Lower leg skin (tissue), 4 donors: ENCODE data around the gene BCL2L11. TPM values are rescaled to one million over a fixed set of nuclear protein-coding genes. Genes with fewer than 3 reads are reported as not detected.

Source experiments
- DNase-seq, 2 donors: peaks; one replicate each; pipeline ENCODE4 v3.0.0-alpha.2; 2019; ENCODE audit warnings: low spot score in 2 of 2
- H3K4me3 ChIP-seq: fragments of 200-600 bp; sonication (generic); 2 replicates; pipeline ENCODE4 v1.5.1; 2017; ENCODE audit warnings: mild to moderate bottlenecking, low read depth; ENCODE audit not compliant: poor library complexity, severe bottlenecking
- CTCF ChIP-seq, 3 donors: fragments of 450-650 bp; IDR thresholded peaks; one replicate each; pipeline ENCODE4 v1.5.1; 2016; ENCODE audit warnings: antibody characterized with exemption in 3 of 3, mild to moderate bottlenecking in 3 of 3, moderate library complexity in 2 of 3
- POLR2A ChIP-seq, 2 donors: fragments of 450-650 bp; IDR thresholded peaks; one replicate each; pipeline ENCODE4 v1.6.1; 2016 to 2017; ENCODE audit warnings: antibody characterized with exemption in 2 of 2, mild to moderate bottlenecking in 1 of 2, moderate library complexity in 1 of 2
- WGBS, 2 donors: methylation state at CpG; one replicate each; pipeline ENCODE4 v1.1.5; 2018; 5-methylcytosine and 5-hydroxymethylcytosine counted together
- intact Hi-C: fragments of 100-400 bp; cut with DNase I; formaldehyde crosslinking; loops from one replicate; pipeline ENCODE4 v1.15.0; 2023; ENCODE audit warnings: low total_unique reads
- total RNA-seq, 4 donors: library from RNA; depleted of rRNA; stranded (reverse); fragments of >200 nt; gene quantifications; one replicate each; pipeline ENCODE4 v1.1.0, GENCODE V29; 2016

BCL2L11 gene
- total RNA-seq, 4 donors from 2014 or later, result 5.4 to 17.2 (median 13.2) TPM

DNA sequence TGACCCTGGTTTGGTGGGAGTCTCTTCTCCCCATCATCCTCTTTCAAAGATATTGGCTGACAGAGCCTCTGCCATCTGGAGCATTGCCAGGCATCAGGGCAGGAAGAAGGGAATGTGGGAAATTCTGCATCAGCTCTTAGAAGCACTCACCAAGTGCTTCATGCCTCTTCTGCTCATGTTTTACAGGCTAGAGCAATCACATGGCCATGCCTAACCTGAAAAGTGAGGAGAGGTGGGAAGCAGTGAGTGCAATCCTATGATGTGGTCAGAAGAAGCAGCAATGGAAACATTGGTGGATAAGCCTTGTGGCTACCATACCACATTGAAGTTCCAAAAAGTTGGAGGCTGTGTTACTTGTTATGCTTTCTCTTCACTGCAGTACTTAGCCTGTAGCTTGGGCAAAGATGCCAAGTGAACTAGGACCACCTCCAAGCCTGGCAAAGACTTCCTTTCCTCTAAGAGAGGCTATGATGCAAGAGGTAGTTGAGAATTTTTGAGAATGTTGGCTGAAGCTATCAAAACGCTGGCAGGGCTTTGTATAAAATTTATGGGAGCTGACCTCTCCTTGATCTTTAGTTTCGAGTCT, 64.1 kb downstream of the BCL2L11 start:
- intact Hi-C loops, result no loop called here
- no peak for TF ChIP-seq POLR2A (IDR thresholded peaks at IDR 0.05)
- no peak for TF ChIP-seq CTCF (IDR thresholded peaks at IDR 0.05)
- DNase-seq, result peak in 1 of 2 donors; percentile 64
- 22 to 23% methylated on average over 2 of the region's 2 CpGs for WGBS, 2 donors
- H3K4me3 ChIP-seq, result no peak overlapping the region

DNA sequence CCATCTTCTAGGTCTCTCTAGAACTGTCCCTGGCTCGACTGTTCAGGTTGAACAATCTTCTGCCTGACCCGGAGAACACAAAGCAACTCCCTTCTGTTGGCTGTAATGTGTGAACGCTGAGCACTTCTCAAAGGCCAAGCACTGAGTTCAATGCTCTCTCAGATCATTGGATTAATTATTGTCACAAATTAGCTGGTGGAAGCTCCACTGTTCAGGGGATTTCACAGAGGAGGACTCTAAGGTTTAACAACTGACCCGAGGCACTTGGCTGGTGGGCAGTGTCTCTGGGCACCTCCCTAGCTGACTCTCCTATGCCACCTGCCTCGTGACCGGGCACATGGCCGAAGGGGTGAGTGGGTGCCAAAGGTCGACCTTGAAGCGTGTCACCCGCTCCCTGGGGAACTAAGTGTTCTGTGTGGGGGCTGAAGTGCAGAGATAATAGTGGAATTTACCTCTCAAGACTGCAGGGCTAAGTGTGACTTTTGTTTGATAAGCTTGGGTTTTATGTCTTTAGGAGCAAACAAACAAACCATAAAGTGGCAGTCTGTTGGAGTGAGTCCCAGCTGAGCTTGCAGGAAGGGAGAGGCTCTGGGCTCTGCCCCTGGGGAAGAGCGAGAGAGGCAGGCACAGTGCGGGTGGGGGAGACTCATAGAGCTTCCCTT, 64.8 kb downstream of the BCL2L11 start:
- 60 to 61% methylated on average over 12 of the region's 12 CpGs for WGBS, 2 donors
- peak in 1 of 2 donors; percentile 59 for DNase-seq
- TF ChIP-seq POLR2A (IDR thresholded peaks at IDR 0.05) (no peak), CTCF (IDR thresholded peaks at IDR 0.05) (no peak)
- intact Hi-C loops, result no loop called here
- H3K4me3 ChIP-seq, result no peak overlapping the region

DNA sequence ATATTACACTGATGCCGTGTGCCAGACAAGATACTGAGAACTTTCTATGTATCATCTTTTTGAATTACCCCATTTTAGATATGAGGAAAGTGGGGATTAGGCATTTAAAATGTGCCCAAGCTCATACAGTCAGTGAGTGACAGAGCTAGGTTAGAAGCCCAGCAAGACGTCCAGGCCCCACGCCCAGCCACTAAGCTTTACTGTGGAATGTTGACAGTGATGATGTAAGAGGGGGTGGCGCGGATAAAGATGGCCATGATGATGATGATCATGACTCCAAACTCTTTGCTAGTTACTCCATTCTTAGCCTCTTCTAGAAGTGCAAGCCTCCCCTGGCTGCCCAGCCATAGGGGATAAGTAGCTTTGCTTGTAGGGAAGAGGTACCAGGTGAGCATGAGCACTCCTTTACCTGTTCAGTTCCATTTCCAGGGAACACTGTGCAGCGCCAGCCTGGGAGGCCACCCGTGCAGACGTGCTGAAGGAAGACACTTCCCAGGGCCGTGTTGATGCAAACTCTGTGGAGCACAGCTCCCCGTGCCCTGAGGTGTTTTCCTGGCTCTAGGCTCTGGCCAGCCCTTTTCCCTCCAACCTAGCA, 65.5 kb downstream of the BCL2L11 start:
- WGBS, 2 donors, result 84 to 90% methylated on average over 10 of the region's 10 CpGs
- TF ChIP-seq POLR2A (IDR thresholded peaks at IDR 0.05) (no peak), CTCF (IDR thresholded peaks at IDR 0.05) (no peak)
- no peak overlapping the region for H3K4me3 ChIP-seq
- intact Hi-C loops, result no loop called here
- DNase-seq, result peak in 1 of 2 donors; percentile 70

DNA sequence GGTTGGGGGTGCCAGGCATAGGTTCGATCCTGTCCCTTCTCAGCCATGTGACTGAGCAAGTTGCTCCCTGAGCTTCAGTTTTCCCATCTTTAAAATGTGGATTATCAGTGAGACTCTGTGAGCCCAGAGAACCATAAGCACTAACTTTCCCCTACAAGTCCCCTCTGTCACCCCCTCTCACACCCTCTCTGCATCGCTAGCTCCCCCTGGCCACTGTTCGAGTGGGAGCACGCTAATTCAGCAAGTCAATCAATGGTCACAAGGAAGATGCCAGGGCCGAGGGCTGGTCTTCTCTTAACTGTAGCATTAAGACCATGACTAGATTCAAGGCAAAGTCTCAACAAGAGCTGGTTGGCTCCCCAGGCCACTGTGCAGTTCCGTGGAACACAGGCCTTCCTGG, 66.2 kb downstream of the BCL2L11 start:
- H3K4me3 ChIP-seq, result no peak overlapping the region
- intact Hi-C loops, result no loop called here
- WGBS, 2 donors, result 89 to 97% methylated on average over 6 of the region's 6 CpGs
- TF ChIP-seq POLR2A (IDR thresholded peaks at IDR 0.05) (no peak), CTCF (IDR thresholded peaks at IDR 0.05) (no peak)
- peak in 1 of 2 donors; percentile 75 for DNase-seq

DNA sequence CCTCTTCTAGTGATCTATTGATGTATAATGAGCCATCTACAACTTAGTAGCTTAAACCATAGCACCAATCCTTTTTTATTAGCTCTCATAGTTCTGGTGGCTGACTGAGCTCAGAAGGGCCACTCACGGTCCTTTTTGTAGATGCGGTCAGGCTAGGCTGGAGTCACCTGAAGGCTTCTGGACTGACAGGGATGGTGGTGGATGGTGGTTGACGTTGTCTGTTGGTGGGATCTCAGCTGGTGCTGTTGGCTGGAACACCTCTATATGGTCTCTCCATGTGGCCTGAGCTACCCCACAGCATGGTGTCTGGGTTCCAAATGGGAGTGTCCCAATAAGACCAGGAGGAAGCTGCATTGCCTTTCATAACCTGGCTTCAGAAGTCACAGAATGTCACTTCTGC, 68.0 kb downstream of the BCL2L11 start:
- WGBS, 2 donors, result 92 to 95% methylated on average over 3 of the region's 3 CpGs
- TF ChIP-seq CTCF (IDR thresholded peaks at IDR 0.05) (no peak), POLR2A (IDR thresholded peaks at IDR 0.05) (no peak)
- H3K4me3 ChIP-seq, result no peak overlapping the region
- DNase-seq, result no peak
- intact Hi-C loops, result no loop called here
